GM18870 (cell line): Measurements from ENCODE around the gene ACR.

ENCODE experiments used
- ATAC-seq: cut with Tn5 transposase; IDR thresholded peaks from one replicate; pipeline ENCODE4 v1.9.1; 2021; ENCODE audit warnings: moderate library complexity; ENCODE audit not compliant: unreplicated experiment

Gene ACR

DNA sequence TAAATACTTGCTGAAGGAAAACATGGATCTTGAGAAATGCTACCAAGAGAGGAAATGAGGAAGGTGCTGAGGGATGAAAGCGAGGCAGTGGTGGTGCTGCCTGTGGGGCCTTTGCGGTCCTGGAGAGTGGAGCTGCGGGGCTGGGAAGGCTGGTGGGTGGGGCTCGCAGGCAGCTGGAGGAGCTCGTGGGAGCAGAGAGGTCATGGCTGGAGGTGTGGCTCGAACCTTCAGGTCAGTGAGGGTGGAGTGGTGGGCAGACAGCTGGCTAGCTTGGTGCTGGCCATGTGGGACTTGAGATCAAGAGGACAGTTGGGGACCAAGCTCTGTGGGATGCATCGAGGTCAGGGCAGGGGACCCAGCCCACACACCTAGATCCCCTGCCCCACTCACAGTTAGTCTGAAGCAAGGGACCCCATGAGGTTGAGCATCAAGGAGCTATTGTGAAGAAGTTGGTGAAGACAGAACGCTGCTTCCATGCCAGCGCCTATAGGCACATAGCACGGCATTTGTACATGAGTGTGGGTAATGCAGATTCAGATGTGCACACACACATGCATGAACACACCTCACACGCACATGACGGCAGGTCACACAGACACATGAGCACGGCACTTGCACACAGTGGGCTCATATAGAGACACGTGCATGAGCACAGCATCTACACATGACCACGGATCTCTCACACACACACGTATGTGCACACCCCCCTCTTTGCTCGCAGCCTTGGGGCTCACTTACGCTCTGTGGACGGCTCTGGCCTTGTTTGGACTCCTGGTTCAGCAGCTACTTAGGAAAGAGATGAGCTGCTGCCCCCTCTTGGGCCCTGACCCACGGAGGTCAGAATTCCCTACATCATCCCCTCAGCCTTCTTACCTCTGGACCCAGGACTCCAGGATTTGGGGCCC lies 34.9 kb upstream of the ACR start:
- no peak for ATAC-seq

DNA sequence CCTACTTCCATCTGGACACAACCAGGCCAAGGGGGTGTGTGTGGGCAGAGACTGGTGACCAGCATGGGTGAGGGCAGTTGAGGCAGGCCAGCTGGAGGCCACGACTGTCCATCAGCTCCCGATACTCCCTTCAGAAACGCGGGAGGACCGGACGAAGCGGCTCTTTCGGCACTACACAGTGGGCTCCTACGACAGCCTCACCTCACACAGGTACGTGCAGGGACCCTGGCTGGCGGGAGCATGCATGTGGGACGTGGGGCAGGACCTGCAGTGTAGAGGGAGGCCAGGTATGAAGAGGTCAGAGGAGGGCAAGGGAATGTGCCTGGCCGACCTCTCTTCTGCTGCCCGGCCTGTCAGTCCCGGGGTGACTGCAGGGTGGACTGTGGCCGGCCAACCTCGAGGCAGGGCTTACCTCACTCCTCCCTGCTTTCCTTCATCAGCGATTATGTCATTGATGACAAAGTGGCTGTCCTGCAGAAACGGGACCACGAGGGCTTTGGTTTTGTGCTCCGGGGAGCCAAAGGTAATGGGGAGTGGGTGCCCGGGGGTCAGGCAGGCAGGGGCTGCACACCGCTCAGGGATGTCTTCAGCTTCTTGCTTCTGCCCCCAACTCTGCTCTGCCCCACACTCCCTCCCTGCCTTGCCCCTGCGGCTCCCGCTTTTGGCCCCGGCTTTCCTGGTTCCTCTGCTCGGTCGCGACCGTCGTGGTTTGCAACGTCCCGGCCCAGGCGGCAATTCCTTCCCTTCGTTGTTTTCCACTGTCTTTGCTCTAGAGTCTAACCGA lies 34.1 kb upstream of the ACR start:
- ATAC-seq = no peak

DNA sequence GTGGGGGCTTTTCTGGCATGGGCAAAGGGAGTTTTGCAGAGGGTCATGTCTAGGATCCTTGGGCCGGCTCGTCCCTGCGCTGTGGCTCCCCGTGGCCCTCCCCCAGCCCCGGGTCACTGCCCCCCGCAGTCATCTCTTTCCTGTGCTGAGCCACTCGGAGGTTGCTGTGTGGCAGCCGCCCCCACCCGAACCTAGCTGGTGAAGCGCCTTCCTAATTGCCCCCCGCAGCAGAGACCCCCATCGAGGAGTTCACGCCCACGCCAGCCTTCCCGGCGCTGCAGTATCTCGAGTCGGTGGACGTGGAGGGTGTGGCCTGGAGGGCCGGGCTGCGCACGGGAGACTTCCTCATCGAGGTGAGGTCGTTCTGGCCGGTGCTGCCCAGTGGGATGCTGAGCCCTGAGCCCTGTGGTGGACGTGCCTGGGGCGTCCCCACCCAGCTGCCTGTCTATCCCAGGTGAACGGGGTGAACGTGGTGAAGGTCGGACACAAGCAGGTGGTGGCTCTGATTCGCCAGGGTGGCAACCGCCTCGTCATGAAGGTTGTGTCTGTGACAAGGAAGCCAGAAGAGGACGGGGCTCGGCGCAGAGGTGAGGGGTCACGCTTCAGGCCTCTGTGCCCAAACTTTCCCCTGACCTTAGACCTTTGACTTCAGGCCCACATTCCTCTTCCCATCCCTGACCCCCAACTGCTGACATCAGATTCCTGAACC lies 33.3 kb upstream of the ACR start:
- ATAC-seq = no peak

- ATAC-seq = no peak
Observed at GRCh38 chr22:50705219-50705691, 32.7 kb upstream of the ACR start.

DNA sequence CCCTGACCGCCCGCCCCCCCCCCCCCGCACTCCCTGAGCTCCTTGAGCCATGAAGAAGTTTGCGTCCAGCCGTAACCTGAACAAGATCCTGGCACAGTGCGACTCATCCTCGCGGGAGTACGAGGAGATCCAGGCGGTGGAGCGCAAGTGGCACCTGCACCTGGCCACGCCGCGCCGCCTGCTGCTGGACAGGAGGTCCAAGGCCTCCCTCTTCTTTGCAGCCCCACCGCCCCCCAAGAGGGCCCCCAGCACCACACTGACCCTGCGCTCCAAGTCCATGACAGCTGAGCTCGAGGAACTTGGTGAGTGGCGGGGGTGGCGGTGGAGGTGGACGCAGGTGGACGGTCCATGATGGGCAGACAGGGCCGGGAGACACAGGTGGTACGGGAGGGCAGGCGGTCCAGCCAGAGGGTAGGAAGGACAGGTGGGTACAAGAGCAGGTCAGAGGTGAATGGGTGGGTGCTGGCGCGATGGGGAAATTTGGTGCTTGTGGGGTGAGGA lies 32.1 kb upstream of the ACR start:
- ATAC-seq = no peak

- ATAC-seq = no peak
Observed at GRCh38 chr22:50706481-50707125, 31.4 kb upstream of the ACR start.

DNA sequence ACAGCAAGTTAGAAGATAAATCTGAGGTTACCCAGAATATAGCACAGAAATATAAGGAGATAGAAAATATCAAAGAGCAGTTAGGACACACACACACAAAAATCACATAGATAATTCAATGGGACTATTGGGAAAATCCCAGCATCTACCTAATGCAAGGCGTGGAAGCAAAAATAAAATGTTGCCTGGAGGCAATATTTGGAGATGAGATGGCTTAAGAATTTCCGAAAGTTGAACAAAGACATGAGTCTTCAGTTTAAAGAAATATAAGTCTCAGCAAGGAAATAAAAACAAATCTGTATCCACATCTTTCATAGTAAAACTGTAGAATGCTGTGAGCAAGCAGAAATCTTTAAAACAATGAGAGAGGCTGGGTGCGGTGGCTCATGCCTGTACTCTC lies 29.5 kb upstream of the ACR start:
- no peak for ATAC-seq

GRCh38 chr22:50708996-50709395 lies 29.0 kb upstream of the ACR start:
- ATAC-seq = no peak

- no peak for ATAC-seq
Observed at GRCh38 chr22:50710221-50710620, 27.8 kb upstream of the ACR start.

- no peak for ATAC-seq
Observed at GRCh38 chr22:50710886-50711285, 27.1 kb upstream of the ACR start.

DNA sequence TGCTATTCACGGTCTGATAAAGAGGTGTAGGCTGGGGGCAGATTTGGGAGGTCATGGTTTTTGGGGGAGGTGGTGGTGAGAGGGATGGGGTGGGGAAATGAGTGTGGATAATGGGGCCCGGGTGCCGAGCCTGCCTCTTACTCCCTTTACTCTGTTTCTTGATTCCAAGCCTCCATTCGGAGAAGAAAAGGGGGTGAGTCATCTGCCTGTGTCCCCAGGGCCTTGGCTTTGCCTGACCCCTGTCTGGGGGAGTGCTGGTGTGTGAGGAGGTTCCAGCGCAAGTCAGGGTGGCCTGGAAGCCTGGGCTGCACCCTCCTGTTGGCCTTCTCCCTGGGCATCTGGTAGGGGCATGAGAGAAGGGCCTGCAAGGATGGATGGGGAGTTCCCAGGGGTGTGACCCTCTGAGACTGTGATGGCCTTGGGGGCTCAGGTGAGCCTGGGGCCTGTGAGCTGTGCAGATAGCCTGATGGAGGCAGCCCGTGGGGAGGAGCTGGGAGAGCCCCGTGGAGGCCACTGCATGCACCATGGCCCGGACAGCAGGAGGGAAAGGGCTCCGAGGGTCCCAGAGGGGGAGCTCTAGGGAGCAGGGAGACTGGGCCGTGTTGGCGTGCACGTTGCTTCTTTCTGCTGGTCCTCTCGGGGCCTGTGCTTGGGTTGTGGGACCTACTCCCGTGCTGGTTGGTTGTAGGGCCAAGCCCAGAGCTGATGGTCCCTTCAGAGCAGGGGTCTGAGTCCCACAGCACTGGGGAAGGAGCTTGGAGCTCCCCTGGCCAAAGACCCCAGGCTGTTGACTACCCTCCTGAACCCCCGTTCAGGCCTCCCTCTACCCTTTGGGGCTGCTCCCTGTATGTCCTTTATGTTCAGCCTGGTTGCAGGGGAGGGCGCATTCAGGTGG lies 26.3 kb upstream of the ACR start:
- ATAC-seq = no peak

- no peak for ATAC-seq
Observed at GRCh38 chr22:50712341-50713007, 25.5 kb upstream of the ACR start.

GRCh38 chr22:50713008-50713385 lies 25.0 kb upstream of the ACR start:
- no peak for ATAC-seq

DNA sequence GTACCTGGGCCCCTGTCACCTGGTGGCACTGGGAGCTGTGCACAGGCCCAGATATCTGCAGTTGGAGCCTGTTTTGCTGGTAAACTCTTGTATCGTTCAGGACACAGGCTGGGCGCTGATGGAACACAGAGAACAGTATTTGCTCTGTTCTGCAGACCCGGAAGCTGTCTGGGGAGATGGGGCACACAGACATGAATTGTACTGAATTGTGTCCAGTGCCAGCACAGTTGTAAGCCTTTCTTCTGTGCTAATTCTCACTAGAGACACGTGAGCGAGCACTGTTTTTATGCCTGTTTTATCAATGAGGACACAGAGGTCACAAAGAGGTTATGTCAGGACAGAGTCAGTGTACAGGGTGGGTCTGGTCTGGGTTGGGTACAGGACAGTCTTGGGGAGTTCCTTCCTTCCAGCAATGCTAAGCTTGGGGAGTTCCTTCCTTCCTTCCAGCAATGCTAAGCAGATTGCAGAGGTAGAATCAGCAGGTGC lies 24.4 kb upstream of the ACR start:
- ATAC-seq = no peak

DNA sequence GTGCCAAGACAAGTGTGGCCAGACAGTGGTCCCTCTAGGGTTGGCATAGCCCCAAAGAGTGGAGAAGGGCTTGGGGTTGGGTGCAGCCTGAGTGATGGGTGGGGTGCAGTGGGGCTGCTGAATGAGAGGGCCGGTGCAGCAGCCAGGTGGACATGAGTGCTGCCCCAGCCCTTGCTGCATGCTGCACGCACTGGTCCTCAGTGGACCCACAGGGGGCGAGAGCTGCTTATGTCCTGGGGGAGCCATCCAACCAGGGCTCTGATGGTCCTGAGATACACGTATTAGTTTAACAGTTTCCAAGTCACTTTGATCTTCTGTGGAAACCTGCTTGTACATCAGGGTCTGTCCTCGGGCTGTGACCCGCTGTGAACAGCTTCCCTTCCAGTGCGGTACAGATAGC lies 23.9 kb upstream of the ACR start:
- no peak for ATAC-seq

DNA sequence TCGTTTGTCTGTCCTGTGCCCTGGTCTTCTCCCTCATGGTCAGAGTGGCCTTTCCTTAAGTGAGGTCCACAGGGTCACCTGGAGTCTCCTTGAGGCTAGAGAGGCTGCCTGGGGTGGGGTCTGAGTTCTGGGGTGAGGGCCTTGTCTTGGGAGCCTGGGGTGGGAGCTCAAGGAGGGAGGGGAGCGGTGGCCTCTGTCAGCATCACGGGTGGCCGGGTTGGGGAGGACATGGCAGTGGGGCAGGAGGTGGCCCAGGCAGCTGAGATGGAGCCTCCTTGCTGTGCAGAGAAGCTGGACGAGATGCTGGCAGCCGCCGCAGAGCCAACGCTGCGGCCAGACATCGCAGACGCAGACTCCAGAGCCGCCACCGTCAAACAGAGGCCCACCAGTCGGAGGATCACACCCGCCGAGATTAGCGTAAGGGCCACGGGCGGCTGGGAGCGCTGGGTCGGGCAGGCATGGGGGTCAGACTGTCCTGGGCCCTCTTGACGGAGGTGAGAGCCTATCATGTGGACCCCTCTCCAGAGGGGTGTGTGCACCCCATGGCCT lies 23.3 kb upstream of the ACR start:
- ATAC-seq = no peak

GRCh38 chr22:50715250-50715649 lies 22.8 kb upstream of the ACR start:
- ATAC-seq = no peak

DNA sequence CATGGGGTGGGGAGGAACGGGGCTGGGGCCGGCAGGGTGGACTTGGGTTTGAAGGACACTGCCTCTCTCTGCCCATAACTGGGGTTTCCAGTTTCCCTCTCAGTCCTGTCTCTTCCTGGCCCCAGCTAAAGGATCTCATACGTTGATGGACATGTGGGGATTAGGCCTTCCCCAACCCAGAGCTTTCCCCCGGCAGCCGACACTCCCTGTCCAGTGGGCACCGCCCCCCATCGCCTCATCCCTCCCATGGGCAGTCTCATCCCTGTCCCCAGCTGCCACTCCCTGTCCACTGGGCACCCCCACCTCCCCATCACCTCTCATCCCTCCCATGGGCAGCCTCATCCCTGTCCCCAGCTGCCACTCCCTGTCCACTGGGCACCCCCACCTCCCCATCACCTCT lies 22.2 kb upstream of the ACR start:
- no peak for ATAC-seq
